HG03196 (cell line): ENCODE data around the gene RFNG.

Experiments
- ATAC-seq: cut with Tn5 transposase; IDR thresholded peaks from one replicate; pipeline ENCODE4 v1.9.1; 2021; ENCODE audit not compliant: unreplicated experiment

Gene RFNG

GRCh38 chr17:82078433-82078832, 26.8 kb upstream of the RFNG start:
- no peak for ATAC-seq

- ATAC-seq: no peak
These were observed 26.2 kb upstream of the RFNG start for GRCh38 chr17:82077617-82078358.

- ATAC-seq: no peak
These were observed 25.4 kb upstream of the RFNG start for GRCh38 chr17:82076785-82077591.

GRCh38 chr17:82076018-82076784, 24.6 kb upstream of the RFNG start:
- no peak for ATAC-seq

GRCh38 chr17:82073446-82073845, 21.8 kb upstream of the RFNG start:
- no peak for ATAC-seq

- ATAC-seq: no peak
These were observed 21.2 kb upstream of the RFNG start for GRCh38 chr17:82072827-82073226.

- no peak for ATAC-seq
These were observed 19.0 kb upstream of the RFNG start for GRCh38 chr17:82070611-82071010.

- no peak for ATAC-seq
These were observed 14.2 kb upstream of the RFNG start, which contains the start of gene DUS1L for GRCh38 chr17:82065638-82066303. TSS of gene DUS1L (minus strand) at chr17:82065804. CDS start at chr17:82065059, 745 bp downstream.

GRCh38 chr17:82065193-82065637, 13.6 kb upstream of the RFNG start:
- ATAC-seq: no peak

GRCh38 chr17:82064433-82065192, 13.0 kb upstream of the RFNG start:
- no peak for ATAC-seq

GRCh38 chr17:82063424-82064415, 12.1 kb upstream of the RFNG start:
- no peak for ATAC-seq

GRCh38 chr17:82062984-82063368, 11.4 kb upstream of the RFNG start:
- no peak for ATAC-seq

- ATAC-seq: no peak
These were observed 10.7 kb upstream of the RFNG start for GRCh38 chr17:82062076-82062983.

- ATAC-seq: no peak
These were observed 9.7 kb upstream of the RFNG start for GRCh38 chr17:82061047-82061925.

- no peak for ATAC-seq
These were observed 9.0 kb upstream of the RFNG start for GRCh38 chr17:82060614-82061013.

- ATAC-seq: no peak
These were observed 8.4 kb upstream of the RFNG start for GRCh38 chr17:82060001-82060380.
